OCI-LY3 (cell line): ENCODE results near the gene CHCHD1.

Experiments
- H2AFZ ChIP-seq: fragments of 200-600, 300-600 bp; shearing (Covaris generic); 2 replicates; pipeline ENCODE4 v1.6.0; 2014; ENCODE audit warnings: antibody characterized with exemption, low read depth, low read length
- H3K27ac ChIP-seq: fragments of 200-600, 300-600 bp; sonication (generic); 2 replicates; pipeline ENCODE4 v1.5.1; 2014; ENCODE audit warnings: mild to moderate bottlenecking, low read length, moderate library complexity, mixed read lengths
- H3K27me3 ChIP-seq: fragments of 200-600, 300-600 bp; sonication (generic); 2 replicates; pipeline ENCODE4 v1.6.1; 2014; ENCODE audit warnings: low read depth, low read length, mixed read lengths
- H3K36me3 ChIP-seq: fragments of 200-600, 300-600 bp; sonication (generic); replicated peaks from 2 replicates; pipeline ENCODE3; 2014; ENCODE audit warnings: low read depth, low read length, mixed read lengths
- H3K4me1 ChIP-seq: fragments of 300-600, 200-600 bp; sonication (generic); 2 replicates; pipeline ENCODE4 v1.6.1; 2014; ENCODE audit warnings: low read length, mixed read lengths
- H3K4me2 ChIP-seq: fragments of 200-600, 300-600 bp; sonication (generic); 2 replicates; pipeline ENCODE4 v1.6.1; 2014; ENCODE audit warnings: low read length, mixed read lengths
- H3K4me3 ChIP-seq: fragments of 300-600, 200-600 bp; sonication (generic); 2 replicates; pipeline ENCODE4 v1.5.1; 2014; ENCODE audit warnings: antibody characterized with exemption, mild to moderate bottlenecking, low read length, moderate library complexity
- H3K79me2 ChIP-seq: fragments of 300-600, 200-600 bp; shearing (Covaris generic); 2 replicates; pipeline ENCODE4 v1.6.1; 2014; ENCODE audit warnings: mild to moderate bottlenecking, low read length, mixed read lengths
- H3K9ac ChIP-seq: fragments of 300-600, 200-600 bp; shearing (Covaris generic); 2 replicates; pipeline ENCODE4 v1.6.0; 2014; ENCODE audit warnings: mild to moderate bottlenecking, low read length, moderate library complexity
- H3K9me3 ChIP-seq: fragments of 200-600, 300-600 bp; shearing (Covaris generic); 2 replicates; pipeline ENCODE4 v1.6.1; 2014; ENCODE audit warnings: low read length, mixed read lengths; ENCODE audit not compliant: insufficient read depth
- H4K20me1 ChIP-seq: fragments of 200-600, 300-600 bp; sonication (generic); 2 replicates; pipeline ENCODE4 v1.6.1; 2016; ENCODE audit warnings: low read length, mixed read lengths; ENCODE audit not compliant: insufficient read depth
- CTCF ChIP-seq: fragments of 200-600, 300-600 bp; sonication (generic); IDR thresholded peaks from 2 replicates; pipeline ENCODE4 v1.5.1; 2014; ENCODE audit warnings: antibody characterized with exemption, low read length, low read depth
- EZH2phosphoT487 ChIP-seq: fragments of 200-600 bp; shearing (Covaris generic); IDR thresholded peaks from 2 replicates; pipeline ENCODE4 v1.6.1; 2018; ENCODE audit warnings: antibody characterized with exemption, mixed run types, low read depth

The CHCHD1 gene

GRCh38 chr10:73788864-73789658, 7.2 kb downstream of the CHCHD1 start:
- no peak overlapping the region for H3K4me2 ChIP-seq
- H3K4me3 ChIP-seq: no peak overlapping the region
- H3K36me3 ChIP-seq: peaks cover 2% of the 10 kb centered on the region
- H3K9ac ChIP-seq: no peak overlapping the region
- no peaks in the 10 kb centered on the region for H3K9me3 ChIP-seq
- H4K20me1 ChIP-seq: no peaks in the 10 kb centered on the region
- peaks cover 9% of the 10 kb centered on the region for H3K4me1 ChIP-seq
- TF ChIP-seq CTCF: no peak
- TF ChIP-seq EZH2phosphoT487: no peak
- H3K27ac ChIP-seq: no peak overlapping the region
- H3K79me2 ChIP-seq: peaks cover 23% of the 10 kb centered on the region
- no peak overlapping the region for H2AFZ ChIP-seq
- H3K27me3 ChIP-seq: no peaks in the 10 kb centered on the region

- Histone ChIP-seq H3K36me3 (peaks cover 7% of the 10 kb centered on the region), H3K4me1 (peaks cover 7% of the 10 kb centered on the region), H4K20me1 (no peaks in the 10 kb centered on the region)
Observed at GRCh38 chr10:73789659-73790055, 7.8 kb downstream of the CHCHD1 start.

GRCh38 chr10:73790886-73791625, 9.2 kb downstream of the CHCHD1 start:
- Histone ChIP-seq H4K20me1 (no peaks in the 10 kb centered on the region), H3K36me3 (peaks cover 7% of the 10 kb centered on the region), H3K4me3 (no peak overlapping the region), H3K79me2 (peaks cover 12% of the 10 kb centered on the region), H2AFZ (no peak overlapping the region), H3K4me2 (no peak overlapping the region), H3K27me3 (no peaks in the 10 kb centered on the region), H3K9me3 (no peaks in the 10 kb centered on the region), H3K4me1 (peaks cover 4% of the 10 kb centered on the region), H3K27ac (no peak overlapping the region), H3K9ac (no peak overlapping the region)
- TF ChIP-seq EZH2phosphoT487 (no peak), CTCF (no peak)

More at GRCh38 chr10:73789659-73790055, 7.8 kb downstream of the CHCHD1 start:
- H2AFZ ChIP-seq: no peak overlapping the region
- no peak overlapping the region for H3K27ac ChIP-seq
- TF ChIP-seq CTCF (no peak), EZH2phosphoT487 (no peak)
- no peaks in the 10 kb centered on the region for H3K27me3 ChIP-seq
- H3K4me2 ChIP-seq: no peak overlapping the region
- no peak overlapping the region for H3K4me3 ChIP-seq
- no peak overlapping the region for H3K9ac ChIP-seq
- peaks cover 17% of the 10 kb centered on the region for H3K79me2 ChIP-seq
- H3K9me3 ChIP-seq: no peaks in the 10 kb centered on the region

- peaks cover 7% of the 10 kb centered on the region for H3K36me3 ChIP-seq
- H2AFZ ChIP-seq: no peak overlapping the region
- H4K20me1 ChIP-seq: no peaks in the 10 kb centered on the region
Observed at GRCh38 chr10:73791871-73792400, 10.1 kb downstream of the CHCHD1 start.

More at GRCh38 chr10:73791871-73792400, 10.1 kb downstream of the CHCHD1 start:
- no peaks in the 10 kb centered on the region for H3K4me1 ChIP-seq
- no peak overlapping the region for H3K27ac ChIP-seq
- H3K27me3 ChIP-seq: no peaks in the 10 kb centered on the region
- H3K4me3 ChIP-seq: no peak overlapping the region
- H3K9me3 ChIP-seq: no peaks in the 10 kb centered on the region
- peaks cover 5% of the 10 kb centered on the region; the same call in 1 of the 2 replicates for H3K79me2 ChIP-seq
- H3K9ac ChIP-seq: no peak overlapping the region
- TF ChIP-seq CTCF (no peak), EZH2phosphoT487 (no peak)
- no peak overlapping the region for H3K4me2 ChIP-seq
